DMS53 (cell line): Measurements from ENCODE around the gene ZNF175.
"Not testable (repeated sequence)": the region's sequence is repeated elsewhere in the genome, so short reads cannot be mapped to it uniquely, and the experiment has no call there.

Experiments used
- DNase-seq: peaks from one replicate; lab custom pipeline; 2025; lab: John Stamatoyannopoulos, UW

ZNF175 gene

DNA sequence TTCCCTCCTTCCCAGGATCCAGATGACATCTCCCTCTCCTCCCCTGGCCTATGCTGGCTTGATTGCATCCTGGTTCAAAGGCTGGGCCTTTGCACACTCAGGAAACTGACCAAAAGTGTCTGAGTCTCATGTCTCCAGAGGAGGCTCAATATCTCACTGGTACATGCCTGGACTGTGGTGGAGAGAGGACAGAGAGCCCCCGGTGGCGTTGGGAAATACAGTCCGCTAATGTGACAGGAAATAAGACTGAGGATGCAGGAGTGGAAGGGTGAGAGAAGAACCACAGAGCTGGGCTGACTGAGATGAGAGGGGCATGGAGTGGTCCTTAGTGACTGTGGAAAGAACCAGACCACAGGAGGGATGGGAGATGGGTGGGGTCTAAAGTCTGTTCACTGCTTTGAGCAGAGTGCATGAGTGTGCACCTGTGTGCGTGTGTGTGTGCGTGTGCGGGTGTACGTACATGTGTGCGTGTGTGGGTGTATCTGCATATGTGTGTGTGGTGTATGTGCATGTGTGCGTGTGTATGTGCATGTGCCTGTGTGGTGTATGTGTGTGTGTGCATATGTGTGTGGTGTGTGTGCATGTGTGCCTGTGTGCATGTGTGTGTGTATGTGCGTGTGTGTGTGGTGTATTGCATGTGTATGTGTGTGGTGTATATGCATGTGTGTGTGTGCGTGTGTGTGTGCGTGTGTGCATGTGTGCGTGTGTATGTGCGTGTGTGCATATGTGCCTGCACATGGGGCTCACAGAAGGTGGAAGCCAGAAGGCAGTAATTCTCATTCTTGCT, 57.3 kb downstream of the ZNF175 start:
- no peak for DNase-seq

DNA sequence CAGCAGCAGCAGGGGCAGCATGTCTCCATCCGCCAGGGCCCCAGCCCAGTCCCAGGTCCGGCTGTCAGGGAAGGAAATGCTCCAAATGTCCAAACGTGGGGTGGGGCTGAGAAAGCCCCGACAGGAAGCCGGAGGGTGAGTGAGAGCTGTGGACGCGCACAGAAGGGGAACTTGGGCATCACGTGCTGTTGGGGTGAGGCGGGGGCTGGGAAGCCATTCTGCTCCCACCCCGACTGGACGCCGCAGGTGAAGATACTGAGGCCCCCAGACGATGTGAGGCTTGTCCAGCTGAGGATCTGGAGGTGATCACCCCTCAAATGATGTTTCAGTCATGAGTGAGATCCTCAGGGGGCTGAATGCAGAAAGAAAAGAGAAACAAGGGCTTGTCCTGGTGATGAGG, 59.2 kb downstream of the ZNF175 start, which contains the start of gene SIGLEC5:
Gene SIGLEC5, minus strand, starts transcription at position 87 of the 400 bp plus-strand sequence. Its CDS starts 66 bp downstream, at position 21.
- not testable (repeated sequence) for DNase-seq

DNA sequence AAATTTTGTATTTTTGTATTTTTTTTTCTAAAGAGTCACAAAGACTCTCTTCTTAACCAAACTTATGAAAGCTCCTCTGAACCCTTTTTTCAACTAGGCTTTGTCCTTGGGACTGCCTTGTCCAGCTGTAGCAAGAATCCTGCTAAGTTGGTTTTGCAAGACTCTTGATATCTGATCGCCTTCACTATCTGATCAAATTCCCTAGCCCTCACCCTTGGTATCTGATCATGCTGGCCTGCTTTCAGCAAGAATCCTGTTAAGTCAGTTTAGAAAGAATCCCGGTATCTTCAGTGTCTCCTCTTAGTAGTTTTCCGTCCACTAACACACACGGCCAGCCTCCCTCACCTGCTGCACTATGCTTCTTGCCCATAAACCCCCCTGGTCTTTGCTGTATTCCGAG, 61.0 kb downstream of the ZNF175 start:
- no peak for DNase-seq

DNA sequence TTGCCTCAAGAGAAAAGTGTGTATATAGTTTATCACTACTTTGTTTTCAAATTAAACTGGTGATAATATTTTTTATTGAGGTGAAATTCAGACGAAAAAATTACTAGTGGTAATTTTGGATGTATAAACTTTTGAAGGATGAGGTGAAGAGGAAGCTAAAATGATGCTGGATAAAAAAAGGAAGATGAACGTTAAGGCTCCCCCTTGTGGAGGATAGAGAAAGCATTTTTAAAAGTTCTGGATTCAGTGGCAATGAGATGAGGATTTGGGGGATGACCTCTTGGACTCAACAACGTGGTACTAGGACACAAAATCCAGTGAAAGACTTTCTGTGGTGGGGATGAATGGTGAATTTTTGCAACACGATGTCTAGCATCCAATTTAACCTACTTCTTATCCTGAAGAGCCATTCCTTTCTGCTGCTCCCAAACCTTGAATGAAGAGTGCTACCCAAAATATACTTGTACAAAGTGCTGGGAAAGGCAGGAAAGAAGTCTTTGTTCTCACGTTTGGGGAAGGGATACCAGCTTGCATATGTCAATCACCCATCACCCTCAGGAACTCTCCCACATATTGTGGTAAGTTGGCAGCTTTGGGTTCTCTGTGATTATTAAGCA, 66.4 kb downstream of the ZNF175 start:
- peak; percentile 29 for DNase-seq

DNA sequence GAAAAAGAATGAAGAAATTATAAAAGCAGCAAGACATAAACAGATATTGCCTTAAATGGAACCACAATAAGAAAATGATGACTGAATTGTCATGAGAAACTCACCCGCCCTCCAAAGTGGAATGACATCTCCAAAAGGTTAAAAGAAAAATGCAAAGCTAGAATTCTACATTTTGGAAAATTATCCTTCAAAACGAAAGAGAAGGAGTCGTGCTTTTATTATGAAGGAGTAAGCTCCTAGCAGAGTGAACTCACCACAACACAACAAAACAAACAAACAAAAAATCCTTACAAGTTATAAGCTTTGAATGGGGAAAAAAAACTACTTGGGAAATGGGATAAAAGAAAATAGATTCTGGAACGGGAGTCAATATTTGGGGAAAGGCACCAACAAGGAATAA, 68.8 kb downstream of the ZNF175 start:
- DNase-seq = no peak

DNA sequence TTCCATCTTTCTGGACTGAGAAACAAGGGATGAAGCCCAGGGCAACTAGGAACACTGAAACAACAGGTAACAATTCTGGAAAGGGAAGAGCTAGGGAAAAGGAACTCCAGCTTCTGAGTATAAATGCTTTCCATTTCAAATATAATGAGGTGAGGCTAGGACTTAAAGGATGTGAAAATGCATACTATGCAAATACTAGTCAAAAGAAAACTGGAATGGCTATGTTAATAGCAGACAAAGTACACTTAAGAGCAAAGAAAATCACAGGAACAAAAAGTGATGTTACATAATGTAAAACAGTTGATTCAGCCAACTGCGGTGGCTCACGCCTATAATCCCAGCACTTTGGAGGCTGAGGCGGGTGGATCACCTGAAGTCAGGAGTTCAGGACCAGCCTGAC, 69.3 kb downstream of the ZNF175 start:
- DNase-seq = no peak

DNA sequence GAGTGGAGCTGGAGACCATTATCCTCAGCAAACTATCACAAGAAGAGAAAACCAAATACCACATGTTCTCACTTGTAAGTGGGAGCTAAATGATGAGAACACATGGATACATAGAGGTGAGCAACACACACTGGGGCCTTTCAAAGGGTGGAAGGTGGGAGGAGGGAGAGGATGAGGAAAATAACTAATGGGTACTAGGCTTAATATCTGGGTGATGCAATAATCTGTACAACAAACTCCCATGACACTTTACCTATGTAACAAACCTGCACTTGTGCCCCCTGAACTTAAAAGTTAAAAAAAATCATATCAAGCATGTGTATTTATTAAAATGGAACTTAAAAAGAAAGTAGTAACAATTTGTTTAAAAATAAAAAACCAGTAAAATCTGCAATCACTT, 70.6 kb downstream of the ZNF175 start:
- DNase-seq = no peak
